HG03108 (cell line): Measurements from ENCODE around the gene ACAP2.
A peak's percentile ranks its signal among the peaks of the same experiment; 100 is the strongest.
"Not testable (repeated sequence)": the region's sequence is repeated elsewhere in the genome, so short reads cannot be mapped to it uniquely, and the experiment has no call there.

Experiments
- ATAC-seq: cut with Tn5 transposase; IDR thresholded peaks from one replicate; pipeline ENCODE4 v1.9.1; 2021; ENCODE audit warnings: moderate library complexity; ENCODE audit not compliant: unreplicated experiment

ACAP2 gene

DNA sequence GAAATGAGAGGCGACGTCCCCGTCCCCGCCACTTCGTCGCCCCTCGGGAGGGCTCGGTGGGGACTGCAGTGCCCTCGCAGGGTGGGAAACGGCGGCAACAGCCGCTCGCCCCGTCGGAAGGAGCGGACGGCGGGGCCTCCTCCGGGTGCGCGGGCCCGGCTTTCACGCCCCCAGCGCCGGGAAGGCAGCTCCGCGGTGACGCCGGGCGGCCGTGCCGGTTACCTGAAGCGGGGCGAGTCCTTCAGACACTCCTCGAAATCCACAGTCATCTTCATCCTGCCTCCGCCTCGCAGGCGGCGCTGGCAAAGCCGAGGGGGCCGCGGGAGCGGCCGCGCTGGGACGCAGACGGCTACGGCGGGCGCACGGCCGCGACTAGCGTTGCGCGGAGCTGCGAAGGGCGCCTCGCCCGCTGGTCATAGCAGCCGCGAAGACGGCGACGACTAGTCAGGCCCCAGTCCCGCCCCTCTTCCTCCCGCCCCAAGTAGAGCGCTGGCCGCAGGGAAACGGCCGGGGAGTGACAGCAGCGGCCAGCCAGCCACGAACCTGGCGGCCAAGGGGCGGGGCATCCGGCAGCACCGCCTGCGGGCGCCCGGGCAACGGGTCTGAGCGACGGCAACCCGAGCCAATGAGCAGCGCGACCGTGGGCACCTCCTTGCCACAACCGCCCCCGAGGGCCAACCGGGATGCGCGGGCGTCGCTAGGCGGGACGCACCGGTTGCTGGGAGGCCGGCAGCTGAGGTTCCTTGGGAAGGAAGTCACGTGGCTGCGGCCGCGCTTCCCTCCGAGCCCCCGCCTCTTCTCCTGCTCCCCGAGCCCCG is at the start of gene ACAP2:
Gene ACAP2 (minus strand): TSS at position 448 of the 818 bp plus-strand sequence. CDS start 173 bp downstream, at position 275.
- peak; percentile 94 for ATAC-seq

GRCh38 chr3:195475614-195476013 is 32.8 kb upstream of the ACAP2 start:
- ATAC-seq, result no peak

- ATAC-seq, result not testable (repeated sequence)
Measured at GRCh38 chr3:195475116-195475515, 32.3 kb upstream of the ACAP2 start.

DNA sequence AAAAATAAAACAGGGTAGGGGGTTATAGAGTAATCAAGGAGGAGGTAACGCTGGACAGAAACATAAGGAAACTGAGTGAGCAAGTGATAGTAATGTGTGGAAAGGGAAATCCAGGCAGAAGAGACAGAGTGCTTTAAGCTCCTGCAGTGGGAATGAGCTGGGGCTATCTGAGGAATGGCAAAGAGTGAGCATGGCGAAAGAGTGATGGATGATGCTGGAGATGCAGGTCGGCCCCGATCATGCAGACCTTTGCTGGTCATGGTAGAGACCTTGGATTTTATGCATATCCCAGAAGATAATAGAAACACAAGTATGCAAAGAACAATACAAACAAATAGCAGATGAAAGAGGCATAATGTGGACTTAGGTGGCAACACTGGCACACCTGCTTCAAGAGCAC is 26.0 kb upstream of the ACAP2 start:
- ATAC-seq, result no peak

DNA sequence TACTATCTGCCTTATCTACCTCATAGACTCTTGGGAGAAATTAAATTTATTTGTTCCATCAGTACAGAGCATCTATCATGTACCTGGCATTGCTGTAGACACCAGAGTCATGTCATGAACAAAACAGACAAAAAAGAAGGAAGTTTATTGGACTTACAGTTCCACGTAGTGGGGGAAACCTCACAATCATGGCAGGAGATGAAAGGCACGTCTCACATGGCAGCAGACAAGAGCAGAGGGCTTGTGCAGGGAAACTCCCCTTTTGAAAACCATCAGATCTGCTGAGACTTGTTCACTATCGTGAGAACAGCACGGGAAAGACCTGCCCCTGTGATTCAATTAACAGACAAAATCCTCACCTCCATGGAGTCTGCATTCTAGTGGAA is 25.6 kb upstream of the ACAP2 start:
- ATAC-seq, result no peak

- ATAC-seq, result no peak
Measured at GRCh38 chr3:195467641-195468390, 25.0 kb upstream of the ACAP2 start.

DNA sequence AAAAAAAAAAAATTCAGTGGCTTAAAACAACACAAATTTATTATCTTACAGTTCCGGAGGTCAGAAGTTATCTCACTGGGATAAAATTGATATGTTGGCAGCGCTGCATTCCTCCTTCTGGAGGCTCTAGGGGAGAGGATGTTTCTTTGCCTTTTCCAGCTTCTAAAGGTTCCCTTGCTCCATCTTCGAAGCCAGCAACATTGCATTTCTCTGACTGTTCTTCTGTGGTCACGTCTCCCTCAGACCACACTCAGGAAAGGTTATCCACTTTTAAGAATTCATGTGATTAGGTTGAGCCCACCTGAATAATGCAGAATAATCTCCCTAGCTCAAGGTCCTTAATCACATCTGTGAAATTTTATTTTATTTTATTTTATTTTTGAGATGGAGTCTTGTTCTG is 23.4 kb upstream of the ACAP2 start:
- ATAC-seq, result no peak

DNA sequence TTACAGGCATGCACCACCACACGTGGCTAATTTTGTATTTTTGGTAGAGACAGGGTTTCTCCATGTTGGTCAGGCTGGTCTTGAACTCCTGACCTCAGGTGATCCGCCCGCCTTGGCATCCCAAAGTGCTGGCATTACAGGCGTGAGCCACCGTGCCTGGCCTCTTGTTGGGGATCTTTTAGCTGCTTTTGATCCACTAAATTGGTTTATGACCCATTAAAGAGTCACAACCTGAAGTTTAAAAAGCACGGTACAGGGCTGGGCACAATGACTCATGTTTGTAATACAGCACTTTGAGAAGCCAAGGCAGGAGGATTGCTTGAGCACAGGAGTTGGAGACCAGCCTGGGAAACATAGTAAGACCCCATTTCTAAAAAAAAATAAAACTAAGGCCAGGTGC is 20.1 kb upstream of the ACAP2 start:
- ATAC-seq, result not testable (repeated sequence)

GRCh38 chr3:195462308-195462610 is 19.4 kb upstream of the ACAP2 start:
- ATAC-seq, result no peak

DNA sequence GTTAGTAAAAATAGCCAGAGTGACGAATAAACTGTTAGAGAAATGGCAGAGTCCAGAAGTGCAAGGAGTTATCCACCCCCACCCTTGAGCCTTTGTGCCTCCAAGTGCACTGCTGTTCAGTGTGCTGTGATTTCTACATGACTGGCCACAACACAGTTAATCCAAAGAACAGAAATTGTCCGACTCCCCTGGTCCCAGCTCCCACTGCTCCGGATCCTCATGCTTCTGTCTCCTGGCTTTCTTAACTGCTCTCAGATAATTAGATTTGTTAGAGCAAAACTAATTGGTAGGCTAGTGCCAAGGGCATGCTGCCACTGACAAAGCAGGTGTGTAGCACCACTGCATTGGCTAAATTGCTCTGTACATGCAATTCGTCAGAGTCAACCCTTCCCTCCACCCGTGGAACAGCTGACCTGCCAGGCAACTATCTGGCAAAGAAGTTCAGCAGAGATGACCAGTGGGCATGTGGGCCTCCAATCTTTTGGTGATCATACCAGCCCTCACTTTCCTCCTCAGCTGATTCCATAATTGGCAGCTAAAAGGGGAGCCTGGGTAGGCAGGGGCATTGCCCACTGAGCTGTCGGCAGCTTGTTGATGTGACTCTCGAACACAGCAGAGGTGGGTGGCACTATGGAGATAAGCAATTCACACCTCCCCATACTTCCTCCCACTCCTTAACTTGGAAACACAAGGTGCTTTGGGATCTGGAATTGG is 18.9 kb upstream of the ACAP2 start:
- no peak for ATAC-seq

- ATAC-seq, result no peak
Measured at GRCh38 chr3:195460091-195460713, 17.4 kb upstream of the ACAP2 start.

GRCh38 chr3:195458316-195458717 is 15.5 kb upstream of the ACAP2 start:
- peak; percentile 74 for ATAC-seq

- no peak for ATAC-seq
Measured at GRCh38 chr3:195455789-195456188, 13.0 kb upstream of the ACAP2 start.

GRCh38 chr3:195453236-195453635 is 10.4 kb upstream of the ACAP2 start:
- no peak for ATAC-seq

GRCh38 chr3:195451373-195452015 is 8.7 kb upstream of the ACAP2 start:
- no peak for ATAC-seq

DNA sequence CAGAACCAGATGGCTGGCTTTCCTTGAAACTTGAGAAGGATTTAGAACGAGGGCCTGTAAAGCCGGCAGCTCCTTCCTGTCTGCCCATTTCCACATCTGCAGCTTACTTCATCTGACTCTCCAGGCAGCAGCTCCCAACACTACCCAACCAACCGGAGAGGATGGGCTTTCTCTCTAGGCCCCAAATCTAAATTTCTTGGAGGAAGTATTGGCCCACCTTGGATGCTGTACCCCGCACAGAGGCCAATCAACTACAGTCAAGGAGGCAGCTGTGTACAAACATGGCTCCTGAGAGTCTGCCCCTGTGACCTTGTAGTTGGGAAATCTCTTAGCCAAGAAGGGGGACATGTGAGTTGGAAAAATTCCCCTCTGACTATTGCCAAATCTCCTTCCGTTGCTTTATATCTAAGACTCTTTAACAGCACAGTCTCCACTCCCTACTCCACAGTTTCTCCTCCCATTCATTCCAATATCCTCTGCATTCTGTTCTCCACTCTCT is 8.0 kb upstream of the ACAP2 start:
- ATAC-seq, result no peak

DNA sequence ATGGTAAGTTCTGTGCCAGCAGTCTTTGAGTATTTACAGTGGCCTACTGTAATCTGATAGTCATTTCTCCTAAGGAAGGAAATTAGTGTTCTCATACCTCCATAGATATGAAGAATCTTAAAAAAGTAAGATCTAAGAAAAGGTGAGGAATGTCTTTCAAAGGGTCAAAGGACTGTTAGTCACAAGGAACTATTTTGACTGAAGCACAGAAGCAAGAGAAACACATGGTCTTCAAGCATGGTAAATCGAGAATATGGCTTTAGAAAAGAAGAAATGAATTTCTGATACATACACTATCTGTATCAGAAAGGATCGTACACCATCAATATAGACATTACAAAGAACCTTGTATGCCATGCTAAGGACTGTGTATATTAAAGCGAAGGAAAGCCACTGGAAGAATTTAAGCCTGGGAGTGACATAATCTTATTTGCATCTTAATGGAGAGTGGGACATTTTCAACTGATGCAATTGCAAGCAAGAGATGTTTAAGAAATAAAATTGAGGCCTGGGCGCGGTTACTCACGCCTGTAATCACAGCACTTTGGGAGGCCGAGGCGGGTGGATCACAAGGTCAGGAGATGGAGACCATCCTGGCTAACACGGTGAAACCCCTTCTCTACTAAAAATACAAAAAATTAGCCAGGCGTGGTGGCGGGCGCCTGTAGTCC is 5.5 kb upstream of the ACAP2 start:
- no peak for ATAC-seq

DNA sequence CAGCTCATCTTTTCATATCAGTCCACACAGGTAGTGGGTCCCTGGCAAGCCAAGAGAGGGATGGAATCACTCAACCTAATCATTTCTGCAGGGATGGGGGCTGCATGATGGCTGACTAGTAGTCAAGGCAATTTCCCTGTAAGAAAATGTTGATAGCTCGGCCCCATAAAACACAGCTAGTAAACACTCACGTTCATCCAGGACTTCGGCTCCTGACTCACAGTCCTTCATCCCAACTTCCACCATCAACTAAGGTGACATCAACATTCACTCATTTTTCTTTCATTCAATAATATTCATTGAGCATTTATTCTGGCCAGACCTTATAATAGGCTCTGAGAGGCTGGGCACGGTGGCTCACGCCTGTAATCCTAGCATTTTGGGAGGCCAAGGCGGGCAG is 4.4 kb upstream of the ACAP2 start:
- ATAC-seq, result no peak

GRCh38 chr3:195446359-195446758 is 3.5 kb upstream of the ACAP2 start:
- ATAC-seq, result no peak

DNA sequence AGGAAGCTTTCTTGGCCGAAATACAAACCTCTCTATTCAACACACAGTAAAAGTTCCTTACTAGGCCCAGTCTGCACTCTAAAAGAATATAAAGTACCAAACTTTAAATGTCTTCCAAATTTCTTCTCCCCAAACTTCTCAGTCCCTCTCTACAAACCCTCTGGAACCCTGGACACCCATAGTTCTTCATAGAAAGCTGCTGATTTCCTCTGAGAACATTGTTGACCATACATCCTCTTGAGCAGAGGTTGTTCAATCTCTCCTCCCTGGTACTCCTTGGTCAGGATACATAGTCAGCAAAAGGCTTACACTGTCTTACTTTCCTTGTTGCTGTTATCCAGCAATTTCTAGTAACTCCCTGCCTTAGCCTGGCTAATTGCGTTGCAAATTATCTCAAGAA is 3.1 kb upstream of the ACAP2 start:
- ATAC-seq, result no peak
